ENCODE measurements around the gene KRT86.
"Not testable (repeated sequence)": the region's sequence is repeated elsewhere in the genome, so short reads cannot be mapped to it uniquely, and the experiment has no call there.

Gene KRT86

DNA sequence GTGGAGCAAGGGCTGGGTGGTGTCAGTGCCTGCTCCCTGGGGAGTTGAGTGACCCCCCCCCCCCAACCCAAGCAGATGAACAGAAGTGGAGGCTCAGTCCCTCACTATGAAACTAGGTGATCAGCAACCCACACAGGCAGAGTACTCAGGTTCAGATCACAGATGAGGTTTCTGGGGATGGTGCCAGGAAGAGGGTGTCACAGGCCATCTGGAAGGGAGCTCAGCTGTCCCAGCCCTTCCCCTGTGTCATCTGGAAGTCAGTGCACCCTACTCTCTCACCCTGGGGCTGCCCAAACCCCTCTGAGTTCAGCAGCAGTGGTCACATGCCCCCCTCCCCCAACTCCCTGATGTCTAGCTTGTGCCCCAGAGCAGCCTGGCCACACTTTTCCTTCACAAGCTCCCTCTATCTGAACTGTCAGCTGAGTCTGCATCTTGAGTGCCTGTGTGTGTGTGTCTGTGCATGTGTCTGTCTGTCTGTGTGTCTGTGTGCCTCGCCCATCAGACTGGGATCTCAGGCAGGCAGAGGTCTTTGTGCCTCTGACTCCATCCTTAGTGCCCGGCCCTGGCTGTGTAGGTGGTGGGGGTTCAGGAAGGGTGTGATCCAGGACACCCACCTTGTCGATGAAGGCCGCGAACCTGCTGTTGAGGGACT lies 16.2 kb downstream of the KRT86 start:
- H3K4me3 ChIP-seq (ENCODE audit: low read depth, low read length): not testable (repeated sequence)

DNA sequence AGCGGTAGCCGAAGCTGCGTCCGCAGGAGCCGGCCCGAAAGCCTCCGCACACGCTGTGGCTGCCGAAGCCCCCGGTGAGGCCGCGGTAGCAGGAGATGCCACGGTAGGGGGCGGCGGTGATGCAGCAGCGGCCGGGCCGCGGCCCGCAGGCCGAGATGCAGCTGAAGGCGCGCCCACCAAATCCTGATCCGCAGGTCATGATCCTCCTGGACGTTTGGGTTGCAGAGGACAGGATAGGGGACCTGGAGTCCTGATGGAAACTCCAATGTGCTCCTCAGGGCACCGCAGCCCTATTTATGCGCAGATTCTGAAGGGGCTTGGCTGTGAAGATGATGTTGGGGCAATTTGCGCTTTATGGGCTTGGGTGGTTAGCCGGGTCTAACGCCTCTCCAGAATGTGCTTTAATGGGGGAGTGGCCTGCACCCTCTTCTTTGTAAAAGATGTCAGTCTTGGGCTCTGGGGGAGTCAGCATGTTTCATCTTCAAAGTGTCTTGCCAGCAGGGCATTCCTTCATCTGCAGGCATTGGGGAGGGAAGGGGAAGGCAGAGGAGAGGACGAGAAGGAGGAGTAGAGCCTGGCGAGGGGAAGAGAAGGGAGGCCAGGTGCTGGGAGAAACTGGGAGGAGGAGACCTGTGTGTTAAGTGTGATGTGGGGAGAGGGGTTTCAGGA lies 17.0 kb downstream of the KRT86 start, which contains the start of gene KRT81:
Gene KRT81 (minus strand): TSS at position 268 of the 669 bp plus-strand sequence. CDS start 69 bp downstream, at position 199.
- H3K4me3 ChIP-seq (ENCODE audit: low read depth, low read length): no peak within 1 kb of the TSS

DNA sequence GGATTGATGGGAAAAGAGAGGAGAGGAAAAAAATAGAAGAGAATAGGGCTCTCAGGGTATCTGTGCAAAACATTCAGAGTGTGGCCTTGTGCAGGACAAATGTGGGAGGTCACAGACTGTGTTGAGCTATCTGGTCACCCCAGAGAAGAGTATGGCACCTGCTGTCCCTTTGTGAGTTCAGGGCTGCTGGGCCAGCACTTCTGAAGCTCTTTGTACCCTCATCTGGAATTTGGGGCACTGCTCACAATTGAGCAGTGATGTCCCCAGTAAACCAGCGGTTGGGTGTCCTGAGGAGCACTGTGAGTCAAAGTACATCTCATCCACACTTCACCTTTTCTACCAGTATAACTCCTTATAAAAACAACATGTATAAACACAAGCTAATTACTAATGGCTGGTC lies 19.5 kb downstream of the KRT86 start:
- H3K4me3 ChIP-seq (ENCODE audit: low read depth, low read length): no peak overlapping the region

DNA sequence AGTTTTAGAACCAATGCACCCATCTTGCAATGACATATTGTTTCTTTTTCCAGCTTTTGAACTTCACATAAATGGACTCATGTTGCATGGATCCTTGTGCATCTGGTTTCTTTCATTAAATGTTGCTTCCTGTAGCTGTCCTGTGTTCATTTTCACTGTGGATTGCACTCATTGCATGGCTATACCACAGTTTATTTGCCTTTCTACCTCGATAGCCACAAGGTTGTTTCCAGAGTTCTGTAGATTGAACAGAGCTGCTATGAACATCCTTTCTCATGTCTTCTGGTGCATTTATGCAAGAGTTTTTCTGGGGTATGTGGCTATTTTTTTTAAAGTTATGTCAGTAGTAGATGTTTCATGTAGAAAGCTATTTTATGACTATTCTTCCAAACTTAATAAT lies 20.4 kb downstream of the KRT86 start:
- no peak overlapping the region for H3K4me3 ChIP-seq (ENCODE audit: low read depth, low read length)

DNA sequence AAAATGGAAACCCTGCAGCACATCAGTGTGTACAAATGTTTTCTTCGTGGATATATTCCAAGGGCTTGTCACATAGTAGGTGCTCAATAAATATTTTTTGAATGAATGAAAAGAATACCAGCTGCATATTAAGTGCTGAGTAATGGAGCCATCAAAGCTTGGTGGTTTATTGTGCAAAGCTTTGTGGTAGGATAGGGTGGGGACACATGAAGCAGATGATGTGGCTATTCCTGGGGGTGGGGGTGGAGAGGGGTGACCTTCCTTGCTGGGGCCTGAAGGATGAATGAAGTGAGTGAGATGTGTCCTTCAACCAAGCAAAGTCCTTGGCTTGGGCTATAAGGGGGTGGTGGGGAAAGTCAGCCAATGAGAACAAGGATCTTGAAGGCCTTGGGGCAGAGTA lies 21.2 kb downstream of the KRT86 start:
- H3K4me3 ChIP-seq (ENCODE audit: low read depth, low read length): no peak overlapping the region

DNA sequence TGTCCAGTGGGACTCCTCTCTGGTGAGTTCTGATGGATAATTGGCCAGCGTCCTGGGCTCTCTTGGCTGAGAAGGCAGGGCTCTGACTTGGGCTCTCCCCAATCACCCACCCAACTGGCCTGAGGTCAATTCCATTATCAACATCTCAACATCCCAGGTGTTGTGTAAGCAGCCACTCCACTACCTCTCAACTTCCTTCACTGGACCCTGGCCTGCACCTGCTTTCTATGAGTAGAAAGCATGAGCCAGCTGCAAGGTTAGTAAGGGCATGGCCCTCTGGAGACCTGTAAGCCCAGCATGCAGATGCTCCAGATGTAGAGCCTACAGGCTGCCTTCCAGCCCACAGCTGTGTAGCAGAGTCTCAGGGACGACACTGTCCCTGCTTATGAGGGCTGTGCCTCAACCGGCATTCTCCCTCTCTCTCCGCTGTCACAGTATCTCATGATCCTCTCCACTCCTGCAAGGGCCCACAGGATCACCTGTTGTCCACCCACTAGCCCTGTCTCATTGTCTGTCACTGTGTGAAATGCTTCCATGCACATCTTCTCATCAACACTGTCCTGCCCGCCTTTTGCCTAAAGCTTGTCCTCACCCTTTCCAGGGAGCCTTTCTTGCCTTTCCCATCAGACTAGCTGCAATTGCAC lies 22.2 kb downstream of the KRT86 start:
- H3K4me3 ChIP-seq (ENCODE audit: low read depth, low read length): no peak overlapping the region

DNA sequence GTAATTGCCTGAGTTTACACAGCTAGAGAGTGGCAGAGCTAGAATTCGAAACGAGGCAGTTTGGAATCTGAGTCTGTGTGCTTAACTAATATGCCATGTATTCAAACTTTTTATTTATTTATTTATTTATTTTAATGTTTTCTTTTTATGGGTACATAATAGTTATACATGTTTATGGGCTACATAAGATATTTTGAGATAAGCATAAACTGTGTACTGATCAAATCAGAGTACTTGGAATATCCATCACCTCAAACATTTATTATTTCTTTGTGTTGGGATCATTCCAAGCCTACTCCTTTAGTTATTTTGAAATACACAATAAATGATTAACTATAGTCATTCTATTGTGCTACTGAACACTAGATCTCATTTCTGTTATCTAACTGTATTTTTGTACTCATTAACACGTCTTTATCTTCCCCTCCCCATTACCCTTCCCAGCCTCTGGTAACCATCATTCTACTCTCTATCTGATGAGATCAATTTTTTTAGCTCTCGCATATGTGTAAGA lies 24.3 kb downstream of the KRT86 start:
- H3K4me3 ChIP-seq (ENCODE audit: low read depth, low read length): no peak overlapping the region

DNA sequence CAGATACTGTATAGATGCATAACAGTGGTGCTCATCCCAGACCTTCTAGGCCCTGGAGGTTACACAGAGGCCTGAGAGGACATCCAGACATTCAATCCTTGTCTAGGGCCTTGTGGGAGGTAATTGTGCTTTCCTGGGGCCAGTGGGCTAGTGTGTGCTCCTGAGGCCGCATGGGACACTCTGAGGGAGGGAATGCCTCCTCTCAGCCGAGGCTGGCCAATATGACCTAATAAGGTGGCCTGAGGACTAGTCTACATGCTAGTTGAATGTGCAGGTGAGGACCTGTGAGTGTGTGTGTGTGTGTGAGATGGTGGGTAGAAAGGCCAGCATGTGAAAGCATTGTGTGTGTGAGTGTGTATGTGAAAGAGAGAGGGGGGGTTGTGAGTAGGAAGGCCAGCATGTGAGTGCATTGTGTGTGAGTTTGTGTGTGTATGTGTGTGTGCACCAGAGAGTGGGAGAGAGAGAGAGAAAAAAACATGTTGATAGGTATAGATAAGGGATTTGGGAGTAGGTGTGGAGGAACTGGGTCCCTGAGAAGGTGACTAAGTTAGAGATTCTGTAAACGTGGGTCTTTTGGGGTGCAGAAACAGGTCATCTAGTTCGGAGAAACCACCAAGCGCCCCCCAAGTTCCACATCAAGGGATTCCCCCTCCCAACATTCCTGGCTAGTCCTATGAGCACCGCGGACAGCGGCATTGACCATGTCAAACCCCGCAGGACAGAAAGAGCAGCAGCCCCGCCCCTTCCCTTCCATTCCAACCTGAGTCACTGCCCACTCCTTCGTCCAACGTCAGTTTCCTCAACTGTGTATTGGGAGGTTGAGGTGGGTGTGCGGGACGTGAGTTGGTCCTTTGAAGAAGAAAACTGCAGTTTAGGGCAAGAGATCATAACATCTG lies 26.6 kb downstream of the KRT86 start:
- no peak overlapping the region for H3K4me3 ChIP-seq (ENCODE audit: low read depth, low read length)

DNA sequence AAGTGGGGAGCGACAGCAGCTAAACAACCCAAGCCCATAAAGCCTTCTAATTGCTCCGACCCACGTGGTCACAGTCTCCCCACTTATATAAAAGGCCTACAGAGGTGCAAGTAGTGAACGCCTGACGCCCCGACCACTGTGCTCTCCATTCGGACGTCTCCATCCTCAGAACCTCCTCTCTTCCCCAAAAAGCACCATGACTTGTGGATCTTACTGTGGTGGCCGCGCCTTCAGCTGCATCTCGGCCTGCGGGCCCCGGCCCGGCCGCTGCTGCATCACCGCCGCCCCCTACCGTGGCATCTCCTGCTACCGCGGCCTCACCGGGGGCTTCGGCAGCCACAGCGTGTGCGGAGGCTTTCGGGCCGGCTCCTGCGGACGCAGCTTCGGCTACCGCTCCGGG lies 27.3 kb downstream of the KRT86 start:
- H3K4me3 ChIP-seq (ENCODE audit: low read depth, low read length): not testable (repeated sequence)

DNA sequence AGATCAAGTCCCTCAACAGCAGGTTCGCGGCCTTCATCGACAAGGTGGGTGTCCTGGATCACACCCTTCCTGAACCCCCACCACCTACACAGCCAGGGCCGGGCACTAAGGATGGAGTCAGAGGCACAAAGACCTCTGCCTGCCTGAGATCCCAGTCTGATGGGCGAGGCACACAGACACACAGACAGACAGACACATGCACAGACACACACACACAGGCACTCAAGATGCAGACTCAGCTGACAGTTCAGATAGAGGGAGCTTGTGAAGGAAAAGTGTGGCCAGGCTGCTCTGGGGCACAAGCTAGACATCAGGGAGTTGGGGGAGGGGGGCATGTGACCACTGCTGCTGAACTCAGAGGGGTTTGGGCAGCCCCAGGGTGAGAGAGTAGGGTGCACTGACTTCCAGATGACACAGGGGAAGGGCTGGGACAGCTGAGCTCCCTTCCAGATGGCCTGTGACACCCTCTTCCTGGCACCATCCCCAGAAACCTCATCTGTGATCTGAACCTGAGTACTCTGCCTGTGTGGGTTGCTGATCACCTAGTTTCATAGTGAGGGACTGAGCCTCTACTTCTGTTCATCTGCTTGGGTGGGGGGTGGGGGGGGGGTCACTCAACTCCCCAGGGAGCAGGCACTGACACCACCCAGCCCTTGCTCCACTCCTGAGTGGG lies 27.9 kb downstream of the KRT86 start:
- H3K4me3 ChIP-seq (ENCODE audit: low read depth, low read length): not testable (repeated sequence)

DNA sequence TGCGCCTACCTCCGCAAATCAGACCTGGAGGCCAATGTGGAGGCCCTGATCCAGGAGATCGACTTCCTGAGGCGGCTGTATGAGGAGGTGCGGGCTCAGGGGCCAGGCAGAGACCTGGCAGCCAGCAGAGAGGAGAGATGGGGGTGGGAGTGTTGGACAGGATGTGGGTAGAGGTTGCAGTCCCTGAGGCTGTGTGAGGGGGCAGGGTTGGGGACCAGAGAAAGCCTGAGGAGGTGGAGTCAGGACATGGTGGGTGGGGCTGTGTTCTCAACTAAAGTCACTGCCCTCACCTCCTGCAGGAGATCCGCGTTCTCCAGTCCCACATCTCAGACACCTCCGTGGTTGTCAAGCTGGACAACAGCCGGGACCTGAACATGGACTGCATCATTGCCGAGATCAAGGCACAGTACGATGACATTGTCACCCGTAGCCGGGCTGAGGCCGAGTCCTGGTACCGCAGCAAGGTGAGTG lies 30.5 kb downstream of the KRT86 start:
- not testable (repeated sequence) for H3K4me3 ChIP-seq (ENCODE audit: low read depth, low read length)

DNA sequence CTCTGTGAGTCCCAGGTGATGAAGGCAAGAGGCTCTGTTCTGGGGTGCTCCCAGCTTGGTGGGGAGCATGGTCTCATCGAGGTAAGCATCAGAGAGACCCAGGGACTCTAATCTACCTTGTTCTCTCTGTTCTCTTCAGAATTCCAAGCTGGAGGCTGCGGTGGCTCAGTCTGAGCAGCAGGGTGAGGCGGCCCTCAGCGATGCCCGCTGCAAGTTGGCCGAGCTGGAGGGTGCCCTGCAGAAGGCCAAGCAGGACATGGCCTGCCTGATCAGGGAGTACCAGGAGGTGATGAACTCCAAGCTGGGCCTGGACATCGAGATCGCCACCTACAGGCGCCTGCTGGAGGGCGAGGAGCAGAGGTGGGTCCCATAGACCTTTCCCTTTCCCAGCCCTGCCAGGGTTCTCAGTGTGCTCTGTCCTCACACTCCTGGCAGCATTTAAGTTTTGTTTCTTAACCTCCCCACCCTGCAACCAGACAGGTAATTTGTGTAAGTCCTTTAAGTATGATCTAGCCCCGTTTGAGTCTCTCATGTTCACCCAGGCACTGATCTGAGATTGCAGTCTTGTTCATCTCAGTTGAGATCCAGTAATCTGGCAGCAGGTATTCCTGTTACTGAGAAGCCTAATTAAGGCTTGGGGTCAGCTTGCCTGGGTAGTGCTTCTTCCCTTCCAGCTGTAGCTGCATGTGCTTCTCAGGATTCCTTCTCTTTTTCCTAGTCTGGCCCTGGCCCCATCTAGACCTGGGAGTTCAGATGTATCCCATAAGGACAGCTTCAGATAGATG lies 31.7 kb downstream of the KRT86 start:
- no peak overlapping the region for H3K4me3 ChIP-seq (ENCODE audit: low read depth, low read length)

DNA sequence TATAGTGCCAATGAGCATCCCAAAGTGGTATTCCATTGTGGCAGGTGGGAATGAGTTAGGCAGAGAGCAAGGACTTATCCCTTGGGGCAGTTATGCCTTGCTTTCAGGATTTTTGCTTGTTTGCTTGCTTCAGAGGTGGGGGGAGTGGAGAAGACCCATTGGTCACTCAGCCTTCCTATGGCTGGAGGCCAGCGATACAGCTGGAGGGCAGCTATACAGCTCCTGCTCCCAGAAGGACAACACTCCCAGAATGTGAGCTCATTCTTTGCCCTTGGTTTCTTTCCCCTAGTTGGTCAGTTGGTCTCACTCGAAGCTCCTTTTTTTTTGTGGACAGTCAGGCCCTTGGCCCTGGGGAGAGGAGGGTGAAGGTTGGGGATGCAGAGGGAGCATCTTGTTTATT lies 32.3 kb downstream of the KRT86 start:
- H3K4me3 ChIP-seq (ENCODE audit: low read depth, low read length): no peak overlapping the region

DNA sequence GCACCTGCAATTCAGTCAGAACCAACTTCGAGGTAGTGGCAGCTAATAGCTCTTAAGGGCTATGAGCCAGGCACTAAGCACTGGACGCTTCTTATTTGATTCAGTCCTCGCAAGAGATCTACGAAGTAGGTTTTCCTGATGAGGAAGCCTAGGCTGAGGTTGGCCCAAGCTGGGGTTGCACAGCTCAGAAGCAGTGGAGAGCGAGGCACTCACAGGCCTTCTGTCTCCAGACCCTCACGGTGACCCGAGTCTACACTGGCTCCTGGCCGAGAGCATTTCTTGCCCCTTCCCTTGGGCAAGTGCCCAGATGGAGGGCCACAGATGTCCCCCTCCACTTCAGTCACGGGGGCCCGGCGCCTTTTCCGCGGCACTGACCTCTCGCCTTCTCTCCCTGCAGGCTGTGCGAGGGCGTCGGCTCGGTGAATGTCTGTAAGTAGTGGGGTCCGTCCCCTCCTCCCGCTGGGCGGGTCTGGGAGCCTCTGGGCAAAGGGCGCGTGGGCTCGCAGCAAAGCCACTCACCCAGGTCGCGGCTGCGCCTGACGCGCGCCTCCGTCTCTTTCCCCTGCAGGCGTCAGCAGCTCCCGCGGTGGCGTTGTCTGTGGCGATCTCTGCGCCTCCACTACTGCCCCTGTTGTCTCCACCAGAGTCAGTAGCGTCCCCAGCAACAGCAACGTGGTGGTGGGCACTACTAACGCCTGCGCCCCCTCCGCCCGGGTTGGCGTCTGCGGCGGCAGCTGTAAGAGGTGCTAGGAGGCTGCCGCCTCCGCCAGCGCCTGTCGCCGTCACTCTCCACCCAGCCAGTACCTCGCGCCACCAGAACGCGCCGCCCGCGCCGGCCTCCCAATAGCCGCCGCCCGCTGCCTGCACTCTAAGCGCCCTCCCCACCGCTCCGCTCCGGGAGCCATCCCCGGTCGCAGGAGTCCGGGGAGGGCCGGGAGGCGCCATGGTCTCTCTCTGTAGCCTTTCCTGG lies 33.7 kb downstream of the KRT86 start:
- peak overlapping the region; percentile 31 for H3K4me3 ChIP-seq (ENCODE audit: low read depth, low read length)

DNA sequence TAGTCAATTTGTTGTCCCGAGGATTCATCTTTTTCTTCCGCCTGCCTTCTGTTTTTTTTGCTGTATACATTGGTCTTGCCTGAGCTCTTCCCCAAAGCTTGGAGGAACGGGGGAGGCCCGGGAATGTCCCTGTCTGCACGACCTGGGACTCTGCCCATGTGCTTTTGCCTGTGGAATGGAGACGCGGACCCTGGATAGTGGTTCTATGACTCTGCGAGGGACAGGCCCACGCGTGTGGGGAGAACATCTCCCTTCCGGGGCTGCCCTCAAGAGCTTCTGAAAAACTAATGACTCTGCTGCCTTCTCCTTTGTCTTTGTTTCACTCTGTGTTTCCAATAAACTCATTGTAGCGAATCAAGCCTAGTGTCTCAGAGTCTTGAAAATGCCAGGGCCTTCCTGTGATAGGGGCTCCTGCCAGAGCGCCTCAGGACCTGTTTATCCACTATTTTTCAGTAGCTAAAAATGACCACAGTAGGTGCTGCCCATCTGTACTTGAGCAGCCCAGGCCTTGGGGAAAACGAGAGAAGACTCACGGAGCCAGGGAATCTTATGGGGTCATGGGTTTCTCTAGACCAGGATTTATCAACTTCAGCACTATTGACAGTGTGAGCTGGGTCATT lies 34.5 kb downstream of the KRT86 start:
- no peak overlapping the region for H3K4me3 ChIP-seq (ENCODE audit: low read depth, low read length)

DNA sequence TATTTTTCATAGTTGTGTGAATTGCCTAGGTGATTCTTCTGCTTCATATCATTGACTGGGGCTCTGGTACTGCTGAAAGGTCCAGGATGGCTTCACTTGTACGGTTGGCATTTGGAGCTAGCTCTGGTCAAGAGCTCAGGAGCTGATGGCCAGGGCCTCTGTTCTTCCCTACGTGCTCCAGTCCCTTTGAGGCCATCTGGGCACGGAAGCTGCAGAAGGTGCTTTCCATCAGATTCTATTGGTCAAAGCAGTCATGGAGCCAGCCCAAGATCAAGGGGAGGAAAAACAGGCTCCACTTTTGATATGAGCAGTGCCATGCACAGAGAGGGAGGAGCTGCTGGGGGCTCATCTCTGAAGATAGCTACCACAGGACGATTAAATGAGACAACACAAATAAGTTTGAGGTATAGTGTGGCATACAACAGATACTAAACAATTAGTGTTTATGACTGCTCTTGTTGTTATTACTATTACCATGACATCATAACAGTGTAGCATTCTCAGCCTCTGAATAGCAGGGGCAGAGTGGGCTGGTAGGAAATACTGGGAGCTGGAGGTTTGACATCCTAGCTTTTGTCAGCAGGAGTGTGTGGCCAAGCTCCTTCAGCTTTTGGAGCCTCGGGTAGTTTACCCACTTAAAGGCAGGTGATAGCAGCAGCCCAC lies 36.3 kb downstream of the KRT86 start:
- no peak overlapping the region for H3K4me3 ChIP-seq (ENCODE audit: low read depth, low read length)

DNA sequence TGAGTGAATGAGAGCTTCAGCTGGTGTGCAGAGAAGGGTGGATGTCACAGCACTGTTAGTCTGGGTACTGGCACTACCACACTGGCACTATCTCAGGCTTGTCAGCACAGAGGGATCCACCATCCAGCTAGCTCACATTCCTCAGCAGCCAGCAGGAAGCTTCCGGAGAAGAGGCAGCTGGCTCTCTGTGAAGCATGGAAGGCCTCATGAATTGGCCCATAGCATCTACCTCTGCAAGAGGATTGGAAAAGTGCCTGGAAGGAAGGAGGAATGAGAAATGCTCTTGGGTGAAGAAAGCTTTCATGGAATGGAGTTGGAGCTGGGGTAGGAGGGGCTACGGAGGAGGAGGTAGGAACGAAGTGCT lies 36.8 kb downstream of the KRT86 start:
- no peak overlapping the region for H3K4me3 ChIP-seq (ENCODE audit: low read depth, low read length)

DNA sequence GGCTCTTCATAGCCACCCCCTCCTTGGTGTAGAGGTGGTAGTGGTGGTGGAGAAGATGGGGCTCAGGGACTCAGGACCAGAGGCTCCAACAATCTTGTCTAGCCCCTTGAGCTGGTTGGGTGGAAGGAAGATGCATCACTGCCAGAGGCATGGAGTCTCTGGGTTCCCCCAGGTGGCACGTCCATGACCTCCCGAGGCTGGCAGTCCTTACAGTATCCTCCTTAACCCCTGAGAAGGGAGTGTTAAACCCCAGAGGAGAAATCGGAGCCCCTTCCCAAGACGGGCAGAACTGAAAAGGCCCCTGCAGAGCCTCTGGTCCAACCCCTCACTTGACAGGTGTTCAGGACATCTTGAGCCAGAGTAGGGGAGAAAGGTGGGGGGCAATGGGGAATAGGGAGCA lies 37.6 kb downstream of the KRT86 start:
- no peak overlapping the region for H3K4me3 ChIP-seq (ENCODE audit: low read depth, low read length)
